Progenitor cell of endocrine pancreas (in vitro differentiated cells): Measurements from ENCODE around the gene ZP1. TPM values are rescaled to one million over a fixed set of nuclear protein-coding genes. Genes with fewer than 3 reads are reported as not detected.

Experiments
- DNase-seq: peaks from one replicate; pipeline ENCODE4 v3.0.0; 2021; ENCODE audit warnings: low spot score; ENCODE audit not compliant: unreplicated experiment
- H3K27ac Mint-ChIP-seq: 2 replicates; pipeline ENCODE4 v1.8.0; 2021; ENCODE audit warnings: mild to moderate bottlenecking, moderate library complexity, mixed read lengths
- H3K27me3 Mint-ChIP-seq: 2 replicates; pipeline ENCODE4 v1.8.0; 2021; ENCODE audit warnings: mixed read lengths
- H3K36me3 Mint-ChIP-seq: 2 replicates; pipeline ENCODE4 v1.8.0; 2022; ENCODE audit warnings: mixed read lengths; ENCODE audit not compliant: insufficient read depth
- H3K4me1 Mint-ChIP-seq: 2 replicates; pipeline ENCODE4 v1.8.0; 2021; ENCODE audit warnings: low read depth, mixed read lengths
- H3K4me3 Mint-ChIP-seq: 2 replicates; pipeline ENCODE4 v1.8.0; 2021; ENCODE audit warnings: low read depth, mild to moderate bottlenecking, moderate library complexity, mixed read lengths
- H3K9me3 Mint-ChIP-seq: 2 replicates; pipeline ENCODE4 v1.8.0; 2021; ENCODE audit warnings: low read depth, mixed read lengths
- CTCF ChIP-seq: fragments of 200-600 bp; sonication (generic); IDR thresholded peaks from one replicate; pipeline ENCODE4 v1.5.0; 2021; ENCODE audit warnings: antibody characterized with exemption, mild to moderate bottlenecking; ENCODE audit not compliant: unreplicated experiment
- total RNA-seq: library from RNA; stranded (reverse); gene quantifications from 2 replicates; pipeline ENCODE4 v1.2.1, GENCODE V29; 2021

Gene ZP1
- total RNA-seq, 1 donor from 2014 or later = not detected

- Mint-ChIP-seq H3K4me3 (peak overlapping the region; percentile 90), H3K9me3 (no peaks in the 10 kb centered on the region), H3K27me3 (no peaks in the 10 kb centered on the region), H3K27ac (peak overlapping the region; percentile 41), H3K36me3 (peaks cover 13% of the 10 kb centered on the region), H3K4me1 (peaks cover 13% of the 10 kb centered on the region)
- no peak for DNase-seq
- no peak for TF ChIP-seq CTCF
These were observed 56.4 kb downstream of the ZP1 start for GRCh38 chr11:60923800-60924109.

GRCh38 chr11:60924110-60924905, 57.0 kb downstream of the ZP1 start, which contains the start of gene TMEM132A:
TSS of gene TMEM132A (plus strand) at chr11:60924460. CDS start at chr11:60924634, 174 bp downstream.
- DNase-seq = peak; percentile 48
- H3K4me1 Mint-ChIP-seq = peaks cover 13% of the 10 kb centered on the region
- TF ChIP-seq CTCF = no peak
- no peaks in the 10 kb centered on the region for H3K27me3 Mint-ChIP-seq
- H3K27ac Mint-ChIP-seq = peak within 1 kb of the TSS; percentile 62
- peaks cover 15% of the 10 kb centered on the region for H3K36me3 Mint-ChIP-seq
- no peaks in the 10 kb centered on the region for H3K9me3 Mint-ChIP-seq
- H3K4me3 Mint-ChIP-seq = peak within 1 kb of the TSS; percentile 90

Other genes starting within 250 kb of the ZP1 start
- 5.1 and 6.0 TPM in 2 replicates for gene MS4A8, start 167.9 kb upstream of the ZP1 start, total RNA-seq
- gene MS4A18, start 142.8 kb upstream of the ZP1 start, total RNA-seq = not detected in 2 replicates
- not detected in 2 replicates for gene MS4A15, start 110.7 kb upstream of the ZP1 start, total RNA-seq
- gene MS4A10, start 82.2 kb upstream of the ZP1 start, total RNA-seq = not detected in 2 replicates
- 22.7 and 22.8 TPM in 2 replicates for gene CCDC86, start 25.4 kb upstream of the ZP1 start, total RNA-seq
- gene PTGDR2, start 11.6 kb upstream of the ZP1 start, total RNA-seq = 2.0 and 2.2 TPM in 2 replicates
- 102 and 111 TPM in 2 replicates for gene PRPF19, start 39.0 kb downstream of the ZP1 start, total RNA-seq
- 45.7 and 48.7 TPM in 2 replicates for gene TMEM109, start 46.6 kb downstream of the ZP1 start, total RNA-seq
- 261 and 292 TPM in 2 replicates for gene TMEM132A, start 56.9 kb downstream of the ZP1 start, total RNA-seq
- 4.8 and 6.2 TPM in 2 replicates for gene SLC15A3, start 84.6 kb downstream of the ZP1 start, total RNA-seq
- gene CD6, start 104.1 kb downstream of the ZP1 start, total RNA-seq = 0.55 and 0.62 TPM in 2 replicates
- gene CD5, start 234.9 kb downstream of the ZP1 start, total RNA-seq = not detected in 2 replicates